ENCODE results near the gene TNS1. TPM values are rescaled to one million over a fixed set of nuclear protein-coding genes. Genes with fewer than 3 reads are reported as not detected.

The TNS1 gene
- total RNA-seq, 1 donor from 2014 or later = 0.24 TPM

DNA sequence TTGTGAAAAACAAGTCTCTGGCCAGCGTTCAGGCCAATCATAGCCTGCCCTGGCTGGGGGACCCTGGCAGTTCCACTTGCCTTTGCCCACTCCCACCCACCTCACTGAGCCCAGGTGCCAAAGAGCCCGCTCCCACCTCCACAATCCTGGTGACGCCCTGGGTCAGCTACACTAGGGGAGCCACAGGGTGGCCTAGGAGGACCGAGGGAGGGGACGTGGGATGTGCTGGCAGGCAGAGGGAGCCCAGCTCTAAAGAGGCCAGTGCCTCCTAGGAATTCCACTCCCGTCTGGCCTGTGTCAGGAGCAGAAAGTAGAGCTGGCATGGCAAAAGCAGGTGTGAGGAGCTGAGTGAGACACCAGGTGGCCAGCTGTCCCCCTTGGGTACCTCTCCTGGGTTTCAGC lies 49.3 kb downstream of the TNS1 start:
- Histone ChIP-seq H4K20me1 (ENCODE audit: low read depth) (no peaks in the 10 kb centered on the region), H3K79me2 (ENCODE audit: low read depth) (no peaks in the 10 kb centered on the region)
- no peak overlapping the region for H3K4me3 Mint-ChIP-seq

DNA sequence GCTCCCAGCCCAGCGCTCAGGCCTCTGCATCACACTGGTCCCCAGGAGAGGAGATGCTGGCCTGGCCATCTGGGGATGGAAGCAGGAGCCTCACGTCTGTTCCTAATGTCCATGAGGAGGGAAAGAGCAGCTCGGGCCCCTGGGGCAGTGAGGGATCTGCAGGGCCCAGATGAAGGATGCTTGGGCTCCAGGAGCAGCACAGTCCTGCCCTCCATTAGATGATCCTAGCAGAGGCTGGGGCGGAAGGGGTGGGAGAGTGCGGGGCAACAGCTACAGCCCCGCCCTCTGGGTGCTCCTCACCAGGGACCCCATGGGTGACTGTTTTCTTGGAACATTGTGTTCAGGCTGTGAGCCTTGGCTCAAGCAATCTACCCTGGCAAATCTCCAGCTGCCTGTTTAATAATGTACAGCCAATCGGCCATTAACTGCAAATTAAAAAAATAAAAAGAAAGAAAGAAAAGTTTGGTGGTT lies 49.7 kb downstream of the TNS1 start:
- no peaks in the 10 kb centered on the region for H3F3A ChIP-seq (ENCODE audit: low read depth)
- no peaks in the 10 kb centered on the region for H3K9me3 ChIP-seq (ENCODE audit: low read depth)
- no peak overlapping the region for H3K27ac Mint-ChIP-seq
- no peak for DNase-seq (ENCODE audit: low spot score)
- H3K27me3 ChIP-seq = no peaks in the 10 kb centered on the region
- no peaks in the 10 kb centered on the region for H3K4me1 ChIP-seq
- peaks cover 9% of the 10 kb centered on the region for H3K4me1 Mint-ChIP-seq
- no peak overlapping the region for H2AFZ ChIP-seq (replicated peaks)
- H3K9ac ChIP-seq = no peak overlapping the region
- no peak overlapping the region for H3K27ac ChIP-seq
- no peak overlapping the region for H3K4me3 Mint-ChIP-seq
- H3K36me3 Mint-ChIP-seq = no peaks in the 10 kb centered on the region
- no peaks in the 10 kb centered on the region for H3K36me3 ChIP-seq
- no peak overlapping the region for H3K4me3 ChIP-seq
- no peak overlapping the region for H3K4me2 ChIP-seq
- peaks cover 4% of the 10 kb centered on the region for H3K27me3 Mint-ChIP-seq (ENCODE audit: insufficient read depth, low read depth)
- H4K20me1 ChIP-seq (ENCODE audit: low read depth) = no peaks in the 10 kb centered on the region
- H3K9me3 Mint-ChIP-seq = no peaks in the 10 kb centered on the region
- no peaks in the 10 kb centered on the region for H3K79me2 ChIP-seq (ENCODE audit: low read depth)
- TF ChIP-seq, protein P1, sequence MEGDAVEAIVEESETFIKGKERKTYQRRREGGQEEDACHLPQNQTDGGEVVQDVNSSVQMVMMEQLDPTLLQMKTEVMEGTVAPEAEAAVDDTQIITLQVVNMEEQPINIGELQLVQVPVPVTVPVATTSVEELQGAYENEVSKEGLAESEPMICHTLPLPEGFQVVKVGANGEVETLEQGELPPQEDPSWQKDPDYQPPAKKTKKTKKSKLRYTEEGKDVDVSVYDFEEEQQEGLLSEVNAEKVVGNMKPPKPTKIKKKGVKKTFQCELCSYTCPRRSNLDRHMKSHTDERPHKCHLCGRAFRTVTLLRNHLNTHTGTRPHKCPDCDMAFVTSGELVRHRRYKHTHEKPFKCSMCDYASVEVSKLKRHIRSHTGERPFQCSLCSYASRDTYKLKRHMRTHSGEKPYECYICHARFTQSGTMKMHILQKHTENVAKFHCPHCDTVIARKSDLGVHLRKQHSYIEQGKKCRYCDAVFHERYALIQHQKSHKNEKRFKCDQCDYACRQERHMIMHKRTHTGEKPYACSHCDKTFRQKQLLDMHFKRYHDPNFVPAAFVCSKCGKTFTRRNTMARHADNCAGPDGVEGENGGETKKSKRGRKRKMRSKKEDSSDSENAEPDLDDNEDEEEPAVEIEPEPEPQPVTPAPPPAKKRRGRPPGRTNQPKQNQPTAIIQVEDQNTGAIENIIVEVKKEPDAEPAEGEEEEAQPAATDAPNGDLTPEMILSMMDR (IDR thresholded peaks at IDR 0.05) = no peak
- TF ChIP-seq EZH2 (IDR thresholded peaks at IDR 0.05) (no peak), EZH2phosphoT487 (IDR thresholded peaks at IDR 0.05) (no peak)

More for the DNA sequence above, 49.3 kb downstream of the TNS1 start:
- Mint-ChIP-seq H3K27me3 (ENCODE audit: insufficient read depth, low read depth) (peaks cover 4% of the 10 kb centered on the region), H3K27ac (peak overlapping the region; percentile 29), H3K4me1 (peaks cover 8% of the 10 kb centered on the region), H3K9me3 (no peaks in the 10 kb centered on the region), H3K36me3 (no peaks in the 10 kb centered on the region)
- no peak for DNase-seq (ENCODE audit: low spot score)
- no peak overlapping the region for H3K27ac ChIP-seq
- TF ChIP-seq EZH2phosphoT487 (IDR thresholded peaks at IDR 0.05) = no peak
- H3K9me3 ChIP-seq (ENCODE audit: low read depth) = no peaks in the 10 kb centered on the region
- no peaks in the 10 kb centered on the region for H3K36me3 ChIP-seq
- no peak overlapping the region for H3K4me2 ChIP-seq
- H3F3A ChIP-seq (ENCODE audit: low read depth) = no peaks in the 10 kb centered on the region
- H3K9ac ChIP-seq = no peak overlapping the region
- no peaks in the 10 kb centered on the region for H3K4me1 ChIP-seq
- H2AFZ ChIP-seq (replicated peaks) = no peak overlapping the region
- no peak overlapping the region for H3K4me3 ChIP-seq
- no peaks in the 10 kb centered on the region for H3K27me3 ChIP-seq

DNA sequence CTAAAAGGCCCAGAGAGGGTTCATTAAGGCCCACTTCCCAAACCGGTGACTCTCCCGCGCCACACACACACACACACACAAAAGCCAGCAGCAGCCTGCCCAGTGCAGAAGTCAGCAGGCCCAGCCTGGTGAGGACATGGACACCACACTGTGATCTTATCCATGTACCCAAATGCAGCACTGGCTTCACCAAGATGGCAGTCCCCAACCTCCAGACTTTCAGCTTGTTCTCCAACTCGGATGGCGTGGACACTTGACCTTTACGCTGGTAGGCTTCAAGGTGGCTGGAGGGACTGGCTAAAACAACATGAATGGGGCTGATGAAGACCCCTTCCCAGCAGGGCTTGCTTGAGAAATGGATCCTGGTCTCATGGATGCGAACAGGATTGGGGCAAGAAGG lies 50.4 kb downstream of the TNS1 start:
- Histone ChIP-seq H3K4me2 (no peak overlapping the region), H4K20me1 (ENCODE audit: low read depth) (no peaks in the 10 kb centered on the region), H3K4me1 (peaks cover 3% of the 10 kb centered on the region), H3K27ac (no peak overlapping the region), H3F3A (ENCODE audit: low read depth) (no peaks in the 10 kb centered on the region), H3K36me3 (no peaks in the 10 kb centered on the region), H3K9me3 (ENCODE audit: low read depth) (no peaks in the 10 kb centered on the region), H2AFZ (replicated peaks) (no peak overlapping the region), H3K79me2 (ENCODE audit: low read depth) (no peaks in the 10 kb centered on the region), H3K9ac (no peak overlapping the region), H3K27me3 (no peaks in the 10 kb centered on the region), H3K4me3 (no peak overlapping the region)
- DNase-seq (ENCODE audit: low spot score) = no peak
- no peaks in the 10 kb centered on the region for H3K9me3 Mint-ChIP-seq
- H3K4me3 Mint-ChIP-seq = no peak overlapping the region
- H3K27me3 Mint-ChIP-seq (ENCODE audit: insufficient read depth, low read depth) = peaks cover 4% of the 10 kb centered on the region
- peaks cover 15% of the 10 kb centered on the region for H3K4me1 Mint-ChIP-seq
- H3K27ac Mint-ChIP-seq = no peak overlapping the region
- TF ChIP-seq, protein P1 (IDR thresholded peaks at IDR 0.05) = no peak
- no peak for TF ChIP-seq EZH2phosphoT487 (IDR thresholded peaks at IDR 0.05)
- TF ChIP-seq EZH2 (IDR thresholded peaks at IDR 0.05) = no peak
- no peaks in the 10 kb centered on the region for H3K36me3 Mint-ChIP-seq

DNA sequence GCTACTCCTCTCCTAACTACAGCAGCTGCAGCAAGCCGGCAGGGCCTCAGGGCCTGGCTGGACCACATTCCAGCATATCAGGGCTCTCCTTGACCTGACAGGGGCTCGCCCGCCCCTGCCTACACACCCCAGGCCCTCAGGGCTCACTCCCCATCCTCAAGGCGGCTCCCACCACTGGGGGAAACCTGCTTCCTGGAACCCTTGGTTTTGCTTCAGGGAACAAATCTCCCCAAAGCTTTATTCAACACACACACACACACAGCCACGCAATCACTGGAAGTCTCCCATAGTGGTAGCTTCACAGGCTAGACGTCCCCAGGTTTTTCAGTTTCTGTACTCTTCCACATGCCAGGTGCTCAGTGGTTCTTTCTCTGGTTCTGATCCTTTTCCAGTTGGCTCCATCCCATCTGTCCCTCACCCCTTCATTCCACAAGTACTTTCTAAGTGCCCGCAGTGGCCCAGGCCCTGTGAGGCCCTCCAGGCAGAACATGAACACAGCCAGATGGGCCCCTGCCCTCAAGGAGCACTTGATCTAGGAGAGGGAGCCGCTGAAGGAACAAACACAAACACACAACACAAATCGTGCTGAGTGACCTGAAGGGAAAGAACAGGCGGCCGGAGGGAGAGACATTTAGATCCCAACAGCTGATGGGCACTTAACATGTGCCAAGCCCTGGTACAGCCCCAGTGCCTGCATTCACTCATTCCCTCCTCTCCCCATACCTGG lies 51.1 kb downstream of the TNS1 start:
- H3K27me3 Mint-ChIP-seq (ENCODE audit: insufficient read depth, low read depth) = peaks cover 4% of the 10 kb centered on the region
- H3K4me2 ChIP-seq = no peak overlapping the region
- no peak overlapping the region for H3K27ac Mint-ChIP-seq
- TF ChIP-seq, protein P1 (IDR thresholded peaks at IDR 0.05) = no peak
- TF ChIP-seq EZH2phosphoT487 (IDR thresholded peaks at IDR 0.05) (no peak), EZH2 (IDR thresholded peaks at IDR 0.05) (no peak)
- H3K36me3 Mint-ChIP-seq = no peaks in the 10 kb centered on the region
- H3K36me3 ChIP-seq = no peaks in the 10 kb centered on the region
- no peaks in the 10 kb centered on the region for H3K9me3 ChIP-seq (ENCODE audit: low read depth)
- H3F3A ChIP-seq (ENCODE audit: low read depth) = no peaks in the 10 kb centered on the region
- H3K4me1 ChIP-seq = peaks cover 3% of the 10 kb centered on the region
- no peaks in the 10 kb centered on the region for H3K79me2 ChIP-seq (ENCODE audit: low read depth)
- no peak for DNase-seq (ENCODE audit: low spot score)
- no peak overlapping the region for H3K9ac ChIP-seq
- no peaks in the 10 kb centered on the region for H4K20me1 ChIP-seq (ENCODE audit: low read depth)
- H3K4me3 ChIP-seq = no peak overlapping the region
- no peaks in the 10 kb centered on the region for H3K27me3 ChIP-seq
- H3K4me3 Mint-ChIP-seq = no peak overlapping the region
- H2AFZ ChIP-seq (replicated peaks) = no peak overlapping the region
- H3K4me1 Mint-ChIP-seq = peaks cover 18% of the 10 kb centered on the region
- no peak overlapping the region for H3K27ac ChIP-seq
- H3K9me3 Mint-ChIP-seq = no peaks in the 10 kb centered on the region
